Measurements from ENCODE around the gene OSBPL3. TPM values are rescaled to one million over a fixed set of nuclear protein-coding genes. Genes with fewer than 3 reads are reported as not detected.
"Not testable (repeated sequence)": the region's sequence is repeated elsewhere in the genome, so short reads cannot be mapped to it uniquely, and the experiment has no call there.

Gene OSBPL3
- total RNA-seq, 2 donors from 2014 or later, result 9.0 to 14.8 TPM

DNA sequence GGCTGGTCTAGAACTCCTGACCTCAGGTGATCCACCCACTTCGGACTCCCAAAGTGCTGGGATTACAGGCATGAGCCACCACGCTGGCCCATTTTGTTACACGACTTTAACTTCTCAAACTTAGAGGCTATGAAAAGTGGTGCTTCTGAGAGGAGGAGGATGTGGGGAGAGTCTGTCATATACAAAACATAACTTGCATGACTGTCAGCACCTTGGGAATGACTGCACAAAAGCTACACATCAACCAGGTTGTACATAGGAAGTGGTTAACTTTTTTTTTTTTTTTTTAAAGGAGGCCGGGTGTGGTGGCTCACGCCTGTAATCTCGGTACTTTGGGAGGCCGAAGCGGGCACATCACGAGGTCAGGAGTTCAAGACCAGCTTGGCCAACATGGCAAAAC is 179.3 kb downstream of the OSBPL3 start:
- TF ChIP-seq, protein P1, sequence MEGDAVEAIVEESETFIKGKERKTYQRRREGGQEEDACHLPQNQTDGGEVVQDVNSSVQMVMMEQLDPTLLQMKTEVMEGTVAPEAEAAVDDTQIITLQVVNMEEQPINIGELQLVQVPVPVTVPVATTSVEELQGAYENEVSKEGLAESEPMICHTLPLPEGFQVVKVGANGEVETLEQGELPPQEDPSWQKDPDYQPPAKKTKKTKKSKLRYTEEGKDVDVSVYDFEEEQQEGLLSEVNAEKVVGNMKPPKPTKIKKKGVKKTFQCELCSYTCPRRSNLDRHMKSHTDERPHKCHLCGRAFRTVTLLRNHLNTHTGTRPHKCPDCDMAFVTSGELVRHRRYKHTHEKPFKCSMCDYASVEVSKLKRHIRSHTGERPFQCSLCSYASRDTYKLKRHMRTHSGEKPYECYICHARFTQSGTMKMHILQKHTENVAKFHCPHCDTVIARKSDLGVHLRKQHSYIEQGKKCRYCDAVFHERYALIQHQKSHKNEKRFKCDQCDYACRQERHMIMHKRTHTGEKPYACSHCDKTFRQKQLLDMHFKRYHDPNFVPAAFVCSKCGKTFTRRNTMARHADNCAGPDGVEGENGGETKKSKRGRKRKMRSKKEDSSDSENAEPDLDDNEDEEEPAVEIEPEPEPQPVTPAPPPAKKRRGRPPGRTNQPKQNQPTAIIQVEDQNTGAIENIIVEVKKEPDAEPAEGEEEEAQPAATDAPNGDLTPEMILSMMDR (IDR thresholded peaks at IDR 0.05), result no peak
- H3K36me3 ChIP-seq, result no peaks in the 10 kb centered on the region
- no peak overlapping the region for H3K4me3 ChIP-seq
- no peak overlapping the region for H3K27ac ChIP-seq
- no peaks in the 10 kb centered on the region for H3K4me1 ChIP-seq
- H3K9ac ChIP-seq (ENCODE audit: low read depth in 2 of 2, low read length in 2 of 2), result no peak overlapping the region
- intact Hi-C loops (cut with DNase I), result no loop called here
- no peaks in the 10 kb centered on the region for H3K9me3 ChIP-seq
- H3K27me3 ChIP-seq, result no peaks in the 10 kb centered on the region
- no peak for DNase-seq

DNA sequence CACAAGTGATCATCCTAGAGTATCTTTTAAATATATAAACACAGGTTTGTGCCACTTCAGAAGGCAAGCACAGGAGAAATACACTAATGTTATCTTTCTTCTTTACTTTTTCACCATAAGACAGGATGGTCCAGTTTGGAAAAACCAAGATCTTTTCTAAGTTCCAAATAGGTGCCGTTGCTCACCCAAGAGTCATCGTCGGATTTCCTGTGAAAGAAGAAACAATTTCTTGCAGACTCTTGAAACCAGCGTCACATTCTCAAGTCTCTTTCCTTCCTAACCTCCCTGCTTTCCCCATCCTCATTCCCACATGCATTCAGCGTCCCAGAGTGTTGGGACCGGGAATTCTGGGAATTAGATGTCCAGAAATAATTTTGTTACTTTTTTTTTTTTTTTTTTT is 179.9 kb downstream of the OSBPL3 start:
- Histone ChIP-seq H3K9ac (ENCODE audit: low read depth in 2 of 2, low read length in 2 of 2) (no peak overlapping the region), H3K27ac (no peak overlapping the region), H3K9me3 (no peaks in the 10 kb centered on the region), H3K4me1 (no peaks in the 10 kb centered on the region), H3K4me3 (no peak overlapping the region), H3K27me3 (no peaks in the 10 kb centered on the region), H3K36me3 (no peaks in the 10 kb centered on the region)
- intact Hi-C loops (cut with DNase I), result no loop called here
- no peak for DNase-seq
- TF ChIP-seq, protein P1 (IDR thresholded peaks at IDR 0.05), result no peak

DNA sequence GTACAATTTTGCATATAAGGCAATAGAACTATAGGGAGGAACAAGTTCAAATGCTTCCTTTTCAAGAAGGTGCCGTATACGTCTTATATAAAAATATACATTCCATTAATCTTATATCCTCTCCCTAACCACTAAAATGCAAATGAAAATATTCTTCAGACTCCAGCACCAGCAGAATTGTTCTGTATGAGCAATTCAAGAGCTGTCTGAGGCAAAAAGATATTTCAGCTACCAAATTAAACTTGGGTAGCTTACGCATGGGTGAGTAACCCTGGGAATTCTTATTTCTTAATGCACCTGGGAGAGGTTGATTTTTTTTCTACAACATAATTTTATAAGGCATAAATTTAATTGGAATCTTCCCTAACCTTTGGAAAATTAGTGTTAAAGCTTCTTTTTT is 180.5 kb downstream of the OSBPL3 start:
- H3K4me1 ChIP-seq, result no peaks in the 10 kb centered on the region
- no peak overlapping the region for H3K4me3 ChIP-seq
- TF ChIP-seq, protein P1 (IDR thresholded peaks at IDR 0.05), result no peak
- DNase-seq, result no peak
- H3K27ac ChIP-seq, result no peak overlapping the region
- H3K9me3 ChIP-seq, result no peaks in the 10 kb centered on the region
- no peak overlapping the region for H3K9ac ChIP-seq (ENCODE audit: low read depth in 2 of 2, low read length in 2 of 2)
- intact Hi-C loops (cut with DNase I), result no loop called here
- no peaks in the 10 kb centered on the region for H3K36me3 ChIP-seq
- H3K27me3 ChIP-seq, result no peaks in the 10 kb centered on the region

DNA sequence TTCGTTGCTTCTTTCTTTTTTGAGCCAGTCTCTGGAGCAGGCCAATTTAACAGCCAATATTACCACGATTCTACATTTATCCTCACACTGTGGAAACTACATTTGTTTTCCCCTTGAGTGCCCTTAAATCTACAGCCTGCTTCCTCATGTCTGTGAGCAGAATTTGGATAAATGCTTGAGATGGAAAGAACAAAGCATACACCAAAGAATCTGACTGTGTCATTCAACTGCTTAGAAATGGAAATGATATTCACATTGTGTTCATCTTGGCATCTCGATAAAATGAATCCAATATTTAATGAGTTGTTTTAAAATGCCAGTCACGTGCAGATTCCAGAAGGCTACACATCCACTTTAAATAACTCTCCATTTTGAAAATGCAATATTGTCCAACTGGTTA is 181.7 kb downstream of the OSBPL3 start:
- no peak overlapping the region for H3K9ac ChIP-seq (ENCODE audit: low read depth in 2 of 2, low read length in 2 of 2)
- intact Hi-C loops (cut with DNase I), result no loop called here
- no peak for DNase-seq
- H3K4me1 ChIP-seq, result no peaks in the 10 kb centered on the region
- no peak overlapping the region for H3K27ac ChIP-seq
- H3K27me3 ChIP-seq, result no peaks in the 10 kb centered on the region
- TF ChIP-seq, protein P1 (IDR thresholded peaks at IDR 0.05), result no peak
- H3K9me3 ChIP-seq, result no peaks in the 10 kb centered on the region
- H3K4me3 ChIP-seq, result no peak overlapping the region
- H3K36me3 ChIP-seq, result no peaks in the 10 kb centered on the region

DNA sequence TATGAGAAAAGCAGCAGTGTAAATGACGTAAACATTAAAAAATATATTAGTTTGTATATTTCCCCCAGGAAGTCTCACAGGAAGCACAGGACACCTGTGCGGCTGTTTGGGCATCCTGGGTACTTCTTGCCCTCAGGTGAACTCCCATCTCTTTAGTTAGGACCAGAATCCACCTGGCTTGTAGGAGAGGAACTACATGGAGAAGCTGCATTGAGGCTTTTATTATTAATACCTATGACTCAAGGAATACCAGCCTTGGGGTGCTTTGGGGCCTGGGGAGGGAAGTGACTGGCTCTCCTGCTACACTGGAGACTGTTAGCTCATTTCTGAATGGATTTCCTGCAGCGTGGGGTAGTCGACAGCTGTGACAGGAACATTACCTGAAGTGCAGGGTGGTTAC is 182.7 kb downstream of the OSBPL3 start:
- intact Hi-C loops (cut with DNase I), result no loop called here
- Histone ChIP-seq H3K4me1 (no peaks in the 10 kb centered on the region), H3K4me3 (no peak overlapping the region), H3K27ac (no peak overlapping the region), H3K9me3 (no peaks in the 10 kb centered on the region), H3K36me3 (no peaks in the 10 kb centered on the region), H3K9ac (ENCODE audit: low read depth in 2 of 2, low read length in 2 of 2) (no peak overlapping the region), H3K27me3 (no peaks in the 10 kb centered on the region)
- DNase-seq, result no peak
- TF ChIP-seq, protein P1 (IDR thresholded peaks at IDR 0.05), result no peak

DNA sequence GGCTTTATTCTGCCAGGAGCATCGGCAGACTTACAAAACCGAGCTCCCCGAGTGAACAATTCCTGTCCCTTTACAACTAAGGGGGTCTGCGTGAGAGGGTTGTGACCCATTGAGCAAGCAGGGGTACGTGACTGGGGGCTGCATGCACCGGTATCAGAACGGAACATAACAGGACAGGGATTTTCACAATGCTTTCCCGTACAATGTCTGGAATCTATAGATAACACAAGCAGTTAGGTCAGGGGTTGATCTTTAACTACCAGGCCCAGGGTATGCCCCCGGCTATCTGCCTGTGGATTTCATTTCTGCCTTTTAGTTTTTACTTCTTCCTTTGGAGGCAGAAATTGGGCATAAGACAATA is 184.6 kb downstream of the OSBPL3 start:
- Histone ChIP-seq H3K9me3 (no peaks in the 10 kb centered on the region), H3K27me3 (no peaks in the 10 kb centered on the region), H3K4me1 (no peaks in the 10 kb centered on the region), H3K9ac (ENCODE audit: low read depth in 2 of 2, low read length in 2 of 2) (no peak overlapping the region), H3K27ac (no peak overlapping the region), H3K36me3 (no peaks in the 10 kb centered on the region), H3K4me3 (no peak overlapping the region)
- TF ChIP-seq, protein P1 (IDR thresholded peaks at IDR 0.05), result no peak
- no peak for DNase-seq
- intact Hi-C loops (cut with DNase I), result no loop called here

DNA sequence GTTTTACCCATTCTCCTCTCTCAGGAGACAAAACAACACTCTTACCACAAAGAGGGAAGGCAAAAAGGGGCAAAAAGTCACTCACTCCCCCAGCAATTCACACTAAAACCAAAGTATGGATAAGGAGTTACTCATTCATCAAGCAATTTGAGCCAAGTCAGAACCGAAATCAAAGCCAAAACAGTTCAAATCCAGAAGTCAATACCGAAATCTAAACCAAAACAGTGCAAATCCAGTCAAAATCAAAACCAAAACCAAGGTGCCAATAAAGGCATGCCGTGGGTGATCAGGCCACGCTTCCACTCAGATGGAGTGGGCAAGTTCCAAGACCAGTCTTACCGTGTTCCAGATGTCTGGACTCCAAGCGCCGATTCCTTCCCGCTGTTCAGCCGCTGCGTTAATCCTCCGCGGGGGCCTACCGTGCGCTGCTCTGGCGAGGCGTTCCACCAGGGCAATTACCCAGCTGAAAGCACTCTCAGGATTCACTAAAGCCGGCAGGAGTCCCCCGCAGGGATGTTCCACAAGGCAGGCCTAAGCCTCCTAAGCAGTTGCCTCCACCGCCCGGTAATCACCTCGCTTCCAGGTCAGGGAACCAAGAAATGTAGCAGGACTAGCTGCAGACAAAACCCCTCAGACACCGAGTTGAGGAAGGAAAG is 185.1 kb downstream of the OSBPL3 start:
- intact Hi-C loops (cut with DNase I); H3K4me3 ChIP-seq; H3K4me1 ChIP-seq; DNase-seq; H3K9ac ChIP-seq (ENCODE audit: low read depth in 2 of 2, low read length in 2 of 2); H3K27me3 ChIP-seq; H3K9me3 ChIP-seq; H3K27ac ChIP-seq; H3K36me3 ChIP-seq: not testable (repeated sequence)

All from colonic mucosa (tissue), 4 donors.